A549 (cell line): Measurements from ENCODE around the gene ZNF287. TPM values are rescaled to one million over a fixed set of nuclear protein-coding genes. Genes with fewer than 3 reads are reported as not detected.

Experiments
- ATAC-seq, 2 experiments: fragments of 200-7000 bp in 1 of 2; fragments of >200 bp in 1 of 2; cut with Nextera tagmentation in 1 of 2; cut with Tn5 transposase in 1 of 2; 3 replicates each; pipeline versions ENCODE4 v1.8.0 to v1.9.1; 2018 to 2020; ENCODE audit warnings: mild to moderate bottlenecking in 1 of 2, moderate library complexity in 1 of 2
- CTCF ChIA-PET: fragments of 300-600 bp; sonication (Branson Sonifier 250); formaldehyde crosslinking; extraction: SDS; loops from one replicate; lab custom pipeline; 2021; ENCODE audit warnings: antibody characterized with exemption, inconsistent platforms; lab: Yijun Ruan, JAX
- POLR2A ChIA-PET: fragments of 350-600 bp; formaldehyde crosslinking; extraction: SDS; loops from one replicate; lab custom pipeline; 2021; ENCODE audit warnings: antibody characterized with exemption, inconsistent platforms; lab: Yijun Ruan, JAX
- DNase-seq, 2 experiments: peaks; one replicate each; pipeline versions ENCODE4 v3.0.0 to v3.0.0-alpha.2; 2011 to 2016; ENCODE audit warnings: low read depth in 1 of 2, low spot score in 1 of 2
- FAIRE-seq: peaks from 2 replicates; lab custom pipeline; 2011; peaks lifted over from hg19 to GRCh38; lab: Jason Lieb, UNC
- H3K27ac ChIP-seq, 2 experiments: fragments of >200 bp; sonication (Bioruptor Twin); formaldehyde crosslinking; 3 replicates each; pipeline ENCODE4 v1.5.1; 2016 to 2017
- H3K4me1 ChIP-seq: fragments of >200 bp; sonication (Bioruptor Twin); formaldehyde crosslinking; 3 replicates; pipeline ENCODE4 v1.6.1; 2016
- H3K4me2 ChIP-seq: fragments of >200 bp; sonication (Bioruptor Twin); formaldehyde crosslinking; 3 replicates; pipeline ENCODE4 v1.6.1; 2016
- H3K4me3 ChIP-seq: fragments of >200 bp; sonication (Bioruptor Twin); formaldehyde crosslinking; 3 replicates; pipeline ENCODE4 v1.5.1; 2016
- H3K9me3 ChIP-seq: fragments of >200 bp; sonication (Bioruptor Twin); formaldehyde crosslinking; 3 replicates; pipeline ENCODE4 v1.6.1; 2016
- BHLHE40 ChIP-seq: IDR thresholded peaks from 2 replicates; pipeline ENCODE4 v1.6.1; 2012; ENCODE audit warnings: low read depth, low read length, inconsistent platforms
- CBX8 ChIP-seq: fragments of 200-600 bp; sonication (generic); IDR thresholded peaks from 2 replicates; pipeline ENCODE4 v1.6.1; 2016
- EHF ChIP-seq: fragments of 250-450 bp; sonication (Bioruptor Pico); IDR thresholded peaks from 2 replicates; pipeline ENCODE4 v1.5.0; 2020; ENCODE audit warnings: mild to moderate bottlenecking
- HOXB13 ChIP-seq: fragments of 250-450 bp; sonication (Bioruptor Pico); IDR thresholded peaks from 2 replicates; pipeline ENCODE4 v1.5.0; 2020; ENCODE audit warnings: low read depth, mild to moderate bottlenecking, moderate library complexity
- SMC3 ChIP-seq: fragments of >200 bp; sonication (Bioruptor Twin); formaldehyde crosslinking; IDR thresholded peaks from 3 replicates; pipeline ENCODE4 v1.6.1; 2018; ENCODE audit warnings: inconsistent platforms
- WGBS: methylation state at CpG from one replicate; pipeline ENCODE4 v1.1.6; 2017; ENCODE audit errors: missing lambda C conversion rate; 5-methylcytosine and 5-hydroxymethylcytosine counted together
- polyA plus RNA-seq, 4 experiments: library from polyadenylated mRNA; depleted of rRNA in 3 of 4; stranded (reverse); fragments of >200 nt; fragmentation: RNase III in 1 of 4; extraction: RNeasy Plus Mini Kit Qiagen cat#74134 plus additional on column Dnase treatment in 1 of 4; gene quantifications; 2 replicates in 3 of 4; 3 replicates in 1 of 4; pipeline ENCODE4 v1.2.3, GENCODE V29; 2011 to 2017

ZNF287 gene
- polyA plus RNA-seq, 2 of the 4 experiments (the other 2 are of a cell fraction), result 13.5 to 16.7 TPM

DNA sequence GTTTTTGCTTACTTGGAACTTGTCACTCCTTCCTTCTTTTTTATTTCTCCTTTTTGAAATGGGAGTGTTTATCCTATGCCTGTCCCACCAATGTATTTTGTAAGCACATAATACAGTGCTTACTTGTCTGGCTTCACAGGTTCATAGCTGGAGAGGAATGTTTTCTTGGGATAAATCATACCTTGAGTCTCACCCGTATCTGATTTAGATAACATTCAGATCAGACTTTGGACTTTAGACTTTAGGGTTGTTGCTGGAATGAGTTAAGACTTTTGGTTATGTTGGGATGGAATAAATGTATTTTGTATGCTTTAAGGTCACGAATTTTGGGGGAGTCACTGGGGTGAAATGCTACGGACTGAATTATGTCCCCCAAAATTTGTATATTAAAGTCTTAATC lies 64.0 kb downstream of the ZNF287 start:
- no peak for DNase-seq
- FAIRE-seq, result no peak
- no peak for ATAC-seq
- ChIA-PET POLR2A (no interaction called here), CTCF (interaction anchor here (0.6 to 11.0 kb wide), 5 partner anchors 12 to 136 kb away, joined by 3 to 160 read pairs (median 4); no protein-coding TSS in a partner anchor)
- no peak overlapping the region for H3K27ac ChIP-seq
- H3K9me3 ChIP-seq, result no peaks in the 10 kb centered on the region
- no peak overlapping the region for H3K4me2 ChIP-seq
- H3K4me1 ChIP-seq, result no peaks in the 10 kb centered on the region
- WGBS, result 62% methylated on average over 3 of the region's 3 CpGs
- TF ChIP-seq EHF (no peak), SMC3 (no peak), BHLHE40 (no peak), HOXB13 (CRISPR knock-in tag) (no peak), CBX8 (no peak)
- H3K4me3 ChIP-seq, result no peak overlapping the region

Other genes starting within 250 kb of the ZNF287 start
- 191 and 202 TPM in 2 replicates for gene CENPV, start 215.7 kb downstream of the ZNF287 start, polyA plus RNA-seq (2011; rRNA removed)
- 106 to 114 TPM (median 112 TPM) in 3 replicates for gene CENPV, start 215.7 kb downstream of the ZNF287 start, polyA plus RNA-seq (2017; fragmentation: RNase III; extraction: RNeasy Plus Mini Kit Qiagen cat#74134 plus additional on column Dnase treatment)
- 2,851 and 4,311 TPM in 2 replicates for gene UBB, start 188.1 kb downstream of the ZNF287 start, polyA plus RNA-seq (2011; rRNA removed)
- gene UBB, start 188.1 kb downstream of the ZNF287 start, polyA plus RNA-seq (2017; fragmentation: RNase III; extraction: RNeasy Plus Mini Kit Qiagen cat#74134 plus additional on column Dnase treatment), result 2,383 to 2,467 TPM (median 2,404 TPM) in 3 replicates
- gene TRPV2, start 153.6 kb downstream of the ZNF287 start, polyA plus RNA-seq (2011; rRNA removed), result 0.31 and 0.60 TPM in 2 replicates
- gene TRPV2, start 153.6 kb downstream of the ZNF287 start, polyA plus RNA-seq (2017; fragmentation: RNase III; extraction: RNeasy Plus Mini Kit Qiagen cat#74134 plus additional on column Dnase treatment), result 0.35 to 0.62 TPM (median 0.61 TPM) in 3 replicates
- 0.65 and 0.78 TPM in 2 replicates for gene LRRC75A, start 77.0 kb downstream of the ZNF287 start, polyA plus RNA-seq (2011; rRNA removed)
- 0.54 to 0.85 TPM (median 0.84 TPM) in 3 replicates for gene LRRC75A, start 77.0 kb downstream of the ZNF287 start, polyA plus RNA-seq (2017; fragmentation: RNase III; extraction: RNeasy Plus Mini Kit Qiagen cat#74134 plus additional on column Dnase treatment)
- 3.3 and 4.3 TPM in 2 replicates for gene ZNF624, start 84.6 kb upstream of the ZNF287 start, polyA plus RNA-seq (2011; rRNA removed)
- gene ZNF624, start 84.6 kb upstream of the ZNF287 start, polyA plus RNA-seq (2017; fragmentation: RNase III; extraction: RNeasy Plus Mini Kit Qiagen cat#74134 plus additional on column Dnase treatment), result 2.7 to 3.1 TPM (median 3.0 TPM) in 3 replicates
- gene CCDC144A, start 121.0 kb upstream of the ZNF287 start, polyA plus RNA-seq (2011; rRNA removed), result 9.2 and 12.7 TPM in 2 replicates
- 2.4 to 3.1 TPM (median 2.5 TPM) in 3 replicates for gene CCDC144A, start 121.0 kb upstream of the ZNF287 start, polyA plus RNA-seq (2017; fragmentation: RNase III; extraction: RNeasy Plus Mini Kit Qiagen cat#74134 plus additional on column Dnase treatment)